Measurements from ENCODE around the gene ATE1.
A peak's percentile ranks its signal among the peaks of the same experiment; 100 is the strongest.
"Not testable (repeated sequence)": the region's sequence is repeated elsewhere in the genome, so short reads cannot be mapped to it uniquely, and the experiment has no call there.

The ATE1 gene

GRCh38 chr10:121826773-121827172, 101.1 kb downstream of the ATE1 start:
- DNase-seq = not testable (repeated sequence)

- peak; percentile 0 for DNase-seq
These were observed 103.8 kb downstream of the ATE1 start for GRCh38 chr10:121823993-121824463.

- no peak for DNase-seq
These were observed 105.1 kb downstream of the ATE1 start for GRCh38 chr10:121822724-121823123.

GRCh38 chr10:121822180-121822579, 105.7 kb downstream of the ATE1 start:
- DNase-seq = no peak

GRCh38 chr10:121819049-121819448, 108.8 kb downstream of the ATE1 start:
- no peak for DNase-seq

GRCh38 chr10:121818599-121818998, 109.2 kb downstream of the ATE1 start:
- no peak for DNase-seq

- DNase-seq = no peak
These were observed 111.6 kb downstream of the ATE1 start for GRCh38 chr10:121816197-121816596.

- no peak for DNase-seq
These were observed 114.0 kb downstream of the ATE1 start for GRCh38 chr10:121813857-121814256.

GRCh38 chr10:121813211-121813815, 114.5 kb downstream of the ATE1 start:
- DNase-seq = no peak

GRCh38 chr10:121812031-121812430, 115.8 kb downstream of the ATE1 start:
- no peak for DNase-seq

GRCh38 chr10:121811386-121811785, 116.4 kb downstream of the ATE1 start:
- no peak for DNase-seq

GRCh38 chr10:121808835-121809234, 119.0 kb downstream of the ATE1 start:
- DNase-seq = no peak

- no peak for DNase-seq
These were observed 123.4 kb downstream of the ATE1 start for GRCh38 chr10:121804460-121804859.

GRCh38 chr10:121803611-121804010, 124.2 kb downstream of the ATE1 start:
- no peak for DNase-seq

- no peak for DNase-seq
These were observed 127.0 kb downstream of the ATE1 start for GRCh38 chr10:121800831-121801230.

GRCh38 chr10:121800146-121800545, 127.7 kb downstream of the ATE1 start:
- DNase-seq = no peak

GRCh38 chr10:121797490-121797889, 130.3 kb downstream of the ATE1 start:
- no peak for DNase-seq

GRCh38 chr10:121796342-121796741, 131.5 kb downstream of the ATE1 start:
- DNase-seq = no peak

GRCh38 chr10:121792198-121792597, 135.6 kb downstream of the ATE1 start:
- no peak for DNase-seq

- no peak for DNase-seq
These were observed 136.1 kb downstream of the ATE1 start for GRCh38 chr10:121791761-121792160.

GRCh38 chr10:121788717-121789116, 139.1 kb downstream of the ATE1 start:
- no peak for DNase-seq

- no peak for DNase-seq
These were observed 139.7 kb downstream of the ATE1 start for GRCh38 chr10:121788115-121788514.

- DNase-seq = no peak
These were observed 140.7 kb downstream of the ATE1 start for GRCh38 chr10:121787169-121787568.

- DNase-seq = no peak
These were observed 144.0 kb downstream of the ATE1 start for GRCh38 chr10:121783782-121784372.

- DNase-seq = no peak
These were observed 146.7 kb downstream of the ATE1 start for GRCh38 chr10:121781101-121781500.

Measured in DMS 273 treated with DMSO at 0.1 percent for 48 hours (cell line).